T-helper 1 cell treated with Interleukin-12 subunit alpha and Interleukin-12 subunit beta and Interleukin-4 antibody, amounts not matched to agents 30 μg/mL and 1 μg/mL, for 36 hours (primary cell): ENCODE measurements around the gene COPS8.

Experiments used
- H3K27ac Mint-ChIP-seq: one replicate; pipeline ENCODE4 v1.8.0; 2021; ENCODE audit warnings: mild to moderate bottlenecking, mixed read lengths
- H3K27me3 Mint-ChIP-seq: one replicate; pipeline ENCODE4 v1.8.0; 2021; ENCODE audit warnings: low read depth, mixed read lengths
- H3K36me3 Mint-ChIP-seq: one replicate; pipeline ENCODE4 v1.8.0; 2021; ENCODE audit warnings: low read depth, mixed read lengths
- H3K4me1 Mint-ChIP-seq: one replicate; pipeline ENCODE4 v1.8.0; 2021; ENCODE audit warnings: low read depth, mixed read lengths
- H3K4me3 Mint-ChIP-seq: one replicate; pipeline ENCODE4 v1.8.0; 2021; ENCODE audit warnings: mild to moderate bottlenecking, moderate library complexity, mixed read lengths
- H3K9me3 Mint-ChIP-seq: one replicate; pipeline ENCODE4 v1.8.0; 2021; ENCODE audit warnings: mixed read lengths

The COPS8 gene

GRCh38 chr2:237058423-237058822 lies 27.3 kb upstream of the COPS8 start:
- H3K9me3 Mint-ChIP-seq, result no peaks in the 10 kb centered on the region
- H3K27me3 Mint-ChIP-seq, result no peaks in the 10 kb centered on the region
- no peaks in the 10 kb centered on the region for H3K36me3 Mint-ChIP-seq
- no peak overlapping the region for H3K27ac Mint-ChIP-seq
- H3K4me3 Mint-ChIP-seq, result no peak overlapping the region
- H3K4me1 Mint-ChIP-seq, result peaks cover 8% of the 10 kb centered on the region

- H3K36me3 Mint-ChIP-seq, result no peaks in the 10 kb centered on the region
- no peak overlapping the region for H3K27ac Mint-ChIP-seq
- H3K9me3 Mint-ChIP-seq, result no peaks in the 10 kb centered on the region
- peaks cover 8% of the 10 kb centered on the region for H3K4me1 Mint-ChIP-seq
- H3K4me3 Mint-ChIP-seq, result no peak overlapping the region
- no peaks in the 10 kb centered on the region for H3K27me3 Mint-ChIP-seq
Measured at GRCh38 chr2:237059155-237059875, 26.4 kb upstream of the COPS8 start.

GRCh38 chr2:237060534-237061312 lies 25.0 kb upstream of the COPS8 start:
- Mint-ChIP-seq H3K36me3 (no peaks in the 10 kb centered on the region), H3K4me3 (no peak overlapping the region), H3K4me1 (peaks cover 8% of the 10 kb centered on the region), H3K27me3 (no peaks in the 10 kb centered on the region), H3K27ac (no peak overlapping the region), H3K9me3 (no peaks in the 10 kb centered on the region)

GRCh38 chr2:237061356-237061755 lies 24.3 kb upstream of the COPS8 start:
- H3K27me3 Mint-ChIP-seq, result no peaks in the 10 kb centered on the region
- peaks cover 8% of the 10 kb centered on the region for H3K4me1 Mint-ChIP-seq
- no peaks in the 10 kb centered on the region for H3K9me3 Mint-ChIP-seq
- H3K27ac Mint-ChIP-seq, result no peak overlapping the region
- no peak overlapping the region for H3K4me3 Mint-ChIP-seq
- no peaks in the 10 kb centered on the region for H3K36me3 Mint-ChIP-seq

GRCh38 chr2:237062585-237062984 lies 23.1 kb upstream of the COPS8 start:
- Mint-ChIP-seq H3K27ac (no peak overlapping the region), H3K36me3 (no peaks in the 10 kb centered on the region), H3K27me3 (no peaks in the 10 kb centered on the region)

GRCh38 chr2:237064203-237065070 lies 21.3 kb upstream of the COPS8 start:
- H3K27ac Mint-ChIP-seq, result no peak overlapping the region
- H3K36me3 Mint-ChIP-seq, result no peaks in the 10 kb centered on the region
- H3K9me3 Mint-ChIP-seq, result no peaks in the 10 kb centered on the region
- H3K4me3 Mint-ChIP-seq, result no peak overlapping the region
- H3K27me3 Mint-ChIP-seq, result no peaks in the 10 kb centered on the region
- peaks cover 2% of the 10 kb centered on the region for H3K4me1 Mint-ChIP-seq

More at GRCh38 chr2:237062585-237062984, 23.1 kb upstream of the COPS8 start:
- H3K4me1 Mint-ChIP-seq, result peaks cover 8% of the 10 kb centered on the region
- no peaks in the 10 kb centered on the region for H3K9me3 Mint-ChIP-seq
- H3K4me3 Mint-ChIP-seq, result no peak overlapping the region

GRCh38 chr2:237065071-237065377 lies 20.7 kb upstream of the COPS8 start:
- no peaks in the 10 kb centered on the region for H3K27me3 Mint-ChIP-seq
- no peaks in the 10 kb centered on the region for H3K36me3 Mint-ChIP-seq
- no peak overlapping the region for H3K4me3 Mint-ChIP-seq
- H3K9me3 Mint-ChIP-seq, result no peaks in the 10 kb centered on the region
- no peak overlapping the region for H3K27ac Mint-ChIP-seq
- H3K4me1 Mint-ChIP-seq, result no peaks in the 10 kb centered on the region

GRCh38 chr2:237066396-237066795 lies 19.3 kb upstream of the COPS8 start:
- H3K27me3 Mint-ChIP-seq, result no peaks in the 10 kb centered on the region
- no peaks in the 10 kb centered on the region for H3K9me3 Mint-ChIP-seq

GRCh38 chr2:237068005-237068576 lies 17.6 kb upstream of the COPS8 start:
- no peak overlapping the region for H3K27ac Mint-ChIP-seq
- H3K9me3 Mint-ChIP-seq, result no peaks in the 10 kb centered on the region
- no peaks in the 10 kb centered on the region for H3K4me1 Mint-ChIP-seq
- no peaks in the 10 kb centered on the region for H3K27me3 Mint-ChIP-seq
- H3K4me3 Mint-ChIP-seq, result no peak overlapping the region
- H3K36me3 Mint-ChIP-seq, result no peaks in the 10 kb centered on the region

More at GRCh38 chr2:237066396-237066795, 19.3 kb upstream of the COPS8 start:
- no peaks in the 10 kb centered on the region for H3K36me3 Mint-ChIP-seq
- H3K27ac Mint-ChIP-seq, result no peak overlapping the region
- H3K4me3 Mint-ChIP-seq, result no peak overlapping the region
- no peaks in the 10 kb centered on the region for H3K4me1 Mint-ChIP-seq

GRCh38 chr2:237072067-237072931 lies 13.4 kb upstream of the COPS8 start:
- Mint-ChIP-seq H3K27ac (no peak overlapping the region), H3K27me3 (no peaks in the 10 kb centered on the region), H3K36me3 (no peaks in the 10 kb centered on the region), H3K4me3 (no peak overlapping the region), H3K4me1 (no peaks in the 10 kb centered on the region), H3K9me3 (no peaks in the 10 kb centered on the region)

- H3K36me3 Mint-ChIP-seq, result no peaks in the 10 kb centered on the region
- H3K4me1 Mint-ChIP-seq, result no peaks in the 10 kb centered on the region
- H3K4me3 Mint-ChIP-seq, result no peak overlapping the region
- H3K9me3 Mint-ChIP-seq, result no peaks in the 10 kb centered on the region
- H3K27me3 Mint-ChIP-seq, result no peaks in the 10 kb centered on the region
- no peak overlapping the region for H3K27ac Mint-ChIP-seq
Measured at GRCh38 chr2:237073552-237073951, 12.1 kb upstream of the COPS8 start.

GRCh38 chr2:237074211-237074993 lies 11.3 kb upstream of the COPS8 start:
- H3K27me3 Mint-ChIP-seq, result no peaks in the 10 kb centered on the region
- H3K36me3 Mint-ChIP-seq, result no peaks in the 10 kb centered on the region
- no peaks in the 10 kb centered on the region for H3K9me3 Mint-ChIP-seq
- no peak overlapping the region for H3K27ac Mint-ChIP-seq
- no peak overlapping the region for H3K4me3 Mint-ChIP-seq
- H3K4me1 Mint-ChIP-seq, result no peaks in the 10 kb centered on the region
